Erythroblast (primary cell): ENCODE results near the gene TMEM221.

ENCODE experiments used
- GATA1 ChIP-seq: IDR thresholded peaks from 2 replicates; pipeline ENCODE4 v1.6.1; 2011; ENCODE audit warnings: low read depth, mild to moderate bottlenecking, control low read depth, low read length, moderate library complexity
- POLR2A ChIP-seq: IDR thresholded peaks from 2 replicates; pipeline ENCODE4 v1.6.1; 2011; ENCODE audit warnings: mild to moderate bottlenecking, low read length

DNA sequence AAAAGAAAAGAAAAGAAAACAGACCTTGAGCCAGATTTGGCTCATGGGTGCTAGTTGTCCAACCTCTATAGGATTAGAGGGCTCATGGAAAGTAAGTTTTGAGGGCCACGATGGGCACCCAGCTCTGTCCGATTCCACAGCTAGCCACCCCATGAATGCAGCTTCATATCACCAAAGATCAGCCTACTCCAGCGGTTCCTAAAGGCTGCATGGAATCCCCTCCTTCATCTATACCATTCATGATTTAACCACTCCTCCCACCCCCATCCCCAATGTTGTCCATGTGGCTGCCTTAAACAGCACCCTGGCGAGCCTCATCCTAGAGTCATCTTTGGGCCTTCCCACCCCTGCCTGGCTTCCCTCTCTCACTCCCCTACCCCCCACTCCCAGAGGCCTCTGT lies 26.5 kb downstream of the TMEM221 start:
- TF ChIP-seq POLR2A (no peak), GATA1 (no peak)
